Heart left ventricle (tissue), 16 donors: ENCODE data around the gene FANCI. TPM values are rescaled to one million over a fixed set of nuclear protein-coding genes. Genes with fewer than 3 reads are reported as not detected.

ENCODE experiments used
- ATAC-seq, 4 donors: fragments of 200-7000 bp; cut with Tn5 transposase; one replicate each; pipeline ENCODE4 v1.9.1; 2020 to 2022; ENCODE audit warnings: moderate library complexity in 4 of 4, mild to moderate bottlenecking in 3 of 4, moderate number of reproducible peaks in 1 of 4
- DNase-seq, 5 donors: peaks; one replicate each; pipeline ENCODE4 v3.0.0-alpha.2; 2020
- H3K27ac ChIP-seq, 12 donors: fragments of 200-600 bp; sonication (generic) in 4 of 12; one replicate each; pipeline versions ENCODE4 v1.5.0 to v1.8.0; 2016 to 2022; ENCODE audit warnings: mild to moderate bottlenecking in 2 of 12
- H3K27me3 ChIP-seq, 9 donors: fragments of 200-600 bp; sonication (generic) in 2 of 9; one replicate each; pipeline versions ENCODE4 v1.5.1 to v1.8.0; 2016 to 2022; ENCODE audit warnings: mild to moderate bottlenecking in 3 of 9
- H3K36me3 ChIP-seq, 9 donors: fragments of 200-600 bp; sonication (generic) in 2 of 9; one replicate each; pipeline versions ENCODE4 v1.5.0 to v1.8.0; 2018 to 2022; ENCODE audit warnings: mild to moderate bottlenecking in 2 of 9
- H3K4me1 ChIP-seq, 12 donors: fragments of 200-600 bp; sonication (generic) in 4 of 12; one replicate each; pipeline versions ENCODE4 v1.5.0 to v1.8.0; 2016 to 2022; ENCODE audit warnings: mild to moderate bottlenecking in 3 of 12
- H3K4me3 ChIP-seq, 12 donors: fragments of 200-600 bp; sonication (generic) in 4 of 12; one replicate each; pipeline versions ENCODE4 v1.5.0 to v1.8.0; 2017 to 2022; ENCODE audit warnings: mild to moderate bottlenecking in 9 of 12, moderate library complexity in 4 of 12
- H3K9me3 ChIP-seq, 12 donors: fragments of 200-600 bp; sonication (generic) in 4 of 12; one replicate each; pipeline versions ENCODE4 v1.5.0 to v1.8.0; 2016 to 2022; ENCODE audit warnings: mild to moderate bottlenecking in 1 of 12
- POLR2A ChIP-seq, 2 donors: fragments of 450-650 bp; IDR thresholded peaks; one replicate each; pipeline ENCODE4 v1.6.1; 2017; ENCODE audit warnings: antibody characterized with exemption in 2 of 2, mild to moderate bottlenecking in 2 of 2, moderate library complexity in 2 of 2
- WGBS, 4 donors: extraction: QIAGEN DNeasy Blood & Tissue Kit in 2 of 4; methylation state at CpG; one replicate each; pipeline versions ENCODE4 v1.1.5 to v1.1.7; 2013 to 2018; 5-methylcytosine and 5-hydroxymethylcytosine counted together
- intact Hi-C, 10 donors: fragments of 100-400 bp; cut with DNase I; formaldehyde crosslinking; loops; one replicate each; pipeline versions ENCODE4 v1.11.1 to v1.14.2; 2022
- polyA plus RNA-seq, 2 donors: library from polyadenylated mRNA; stranded (reverse); fragments of 200-250 nt; gene quantifications; one replicate each; pipeline ENCODE4 v1.2.3, GENCODE V29; 2013
- total RNA-seq, 9 donors: library from RNA; depleted of rRNA in 2 of 9; stranded (reverse); fragments of >200 nt in 2 of 9; fragmentation: NEBNext Ultra II Directional in 3 of 9; extraction: Animal tissue kit (Norgen Biotek cat#: 25700) in 3 of 9; gene quantifications; one replicate each; pipeline versions ENCODE4 v1.1.0 to v1.2.4, GENCODE V29; 2016 to 2023
- TF ChIP-seq, protein P1 (sequence below), 12 donors: fragments of 200-600 bp; sonication (generic) in 4 of 12; IDR thresholded peaks; one replicate each; pipeline versions ENCODE4 v1.5.0 to v1.8.0; 2018 to 2022; ENCODE audit warnings: antibody characterized with exemption in 12 of 12, mild to moderate bottlenecking in 5 of 12
- donor health status: ischemic (EF 13 %, LVEDD 7.1; RV severe dilation, severe dysfunction).
- donor health status: healthy with polysubstance abuse.
- donor health status: DM: no; HTN: yes; CAD: no.
- donor health status: DM: no; HTN: no; CAD: no.
- donor health status: ischemic (EF 25% LVEDD 6.9; RV normal size, moderate dysfunction).
- donor health status: ischemic (EF 25% LVEDD 5.7; RV mildly dilated, moderate dysfunction).
- donor health status: healthy.
- donor health status: DM: yes; HTN: yes; CAD: no.
- donor health status: ischemic (EF 35%, LVEDD 5.7; RV mildly dilated, moderate dysfunction).
- donor health status: nonischemic (EF 11% LVEDD 7.7; RV severe dilation, severe dysfunction).
- donor health status: DM: yes; HTN: yes; CAD: no.
- donor health status: PGD.
- donor health status: ischemic (EF 29% LVEDD 5.4; RV normal size, mild dysfunction).
- donor health status: nonischemic (EF 23%, LVEDD 6.1; RV moderate dilation, normal function).

FANCI gene
- total and polyA plus RNA-seq, 11 donors, result 0.42 to 10.3 (median 1.9) TPM

GRCh38 chr15:89198934-89199333 lies 44.8 kb upstream of the FANCI start:
- ATAC-seq (peak in 3 of 4 donors; percentile 5 to 58 (median 50)), DNase-seq (peak in 1 of 5 donors; percentile 44)
- no peak overlapping the region for H3K4me3 ChIP-seq
- peaks cover 0 to 44% (median 16%) of the 10 kb centered on the region in 12 donors for H3K4me1 ChIP-seq
- no peaks in the 10 kb centered on the region for H3K27me3 ChIP-seq
- WGBS, 4 donors, result 78 to 84% (median 81%) methylated on average over 3 of the region's 3 CpGs
- TF ChIP-seq, protein P1, sequence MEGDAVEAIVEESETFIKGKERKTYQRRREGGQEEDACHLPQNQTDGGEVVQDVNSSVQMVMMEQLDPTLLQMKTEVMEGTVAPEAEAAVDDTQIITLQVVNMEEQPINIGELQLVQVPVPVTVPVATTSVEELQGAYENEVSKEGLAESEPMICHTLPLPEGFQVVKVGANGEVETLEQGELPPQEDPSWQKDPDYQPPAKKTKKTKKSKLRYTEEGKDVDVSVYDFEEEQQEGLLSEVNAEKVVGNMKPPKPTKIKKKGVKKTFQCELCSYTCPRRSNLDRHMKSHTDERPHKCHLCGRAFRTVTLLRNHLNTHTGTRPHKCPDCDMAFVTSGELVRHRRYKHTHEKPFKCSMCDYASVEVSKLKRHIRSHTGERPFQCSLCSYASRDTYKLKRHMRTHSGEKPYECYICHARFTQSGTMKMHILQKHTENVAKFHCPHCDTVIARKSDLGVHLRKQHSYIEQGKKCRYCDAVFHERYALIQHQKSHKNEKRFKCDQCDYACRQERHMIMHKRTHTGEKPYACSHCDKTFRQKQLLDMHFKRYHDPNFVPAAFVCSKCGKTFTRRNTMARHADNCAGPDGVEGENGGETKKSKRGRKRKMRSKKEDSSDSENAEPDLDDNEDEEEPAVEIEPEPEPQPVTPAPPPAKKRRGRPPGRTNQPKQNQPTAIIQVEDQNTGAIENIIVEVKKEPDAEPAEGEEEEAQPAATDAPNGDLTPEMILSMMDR (IDR thresholded peaks at IDR 0.05), result no peak
- TF ChIP-seq POLR2A (IDR thresholded peaks at IDR 0.05), result no peak
- H3K9me3 ChIP-seq, result no peaks in the 10 kb centered on the region
- H3K27ac ChIP-seq, result peak overlapping the region in 11 of 12 donors; percentile 9 to 72 (median 56)
- peaks cover 0 to 71% (median 50%) of the 10 kb centered on the region in 9 donors for H3K36me3 ChIP-seq
- intact Hi-C loops, result no loop called here

GRCh38 chr15:89199746-89200145 lies 44.0 kb upstream of the FANCI start:
- peak overlapping the region in 10 of 12 donors; percentile 9 to 72 (median 56) for H3K27ac ChIP-seq
- intact Hi-C loops, result loop anchor here in 4 of 10 donors (10.0 kb wide), 2 partner anchors 95 to 105 kb away; no protein-coding TSS in a partner anchor
- no peaks in the 10 kb centered on the region for H3K9me3 ChIP-seq
- H3K27me3 ChIP-seq, result no peaks in the 10 kb centered on the region
- H3K4me3 ChIP-seq, result no peak overlapping the region
- H3K4me1 ChIP-seq, result peaks cover 0 to 44% (median 16%) of the 10 kb centered on the region in 12 donors
- 36 to 58% (median 43%) methylated on average over 6 of the region's 6 CpGs for WGBS, 4 donors
- TF ChIP-seq, protein P1 (IDR thresholded peaks at IDR 0.05), result peak in 1 of 12 donors; percentile 0
- TF ChIP-seq POLR2A (IDR thresholded peaks at IDR 0.05), result no peak
- DNase-seq, result peak in 3 of 5 donors; percentile 36 to 45 (median 41)
- H3K36me3 ChIP-seq, result peaks cover 0 to 63% (median 42%) of the 10 kb centered on the region in 9 donors
- ATAC-seq, result peak in 2 of 4 donors; percentile 47 to 63

- intact Hi-C loops, result loop anchor here in 4 of 10 donors (10.0 kb wide), 2 partner anchors 95 to 105 kb away; no protein-coding TSS in a partner anchor
- Histone ChIP-seq H3K4me3 (no peak overlapping the region), H3K36me3 (peaks cover 0 to 59% (median 38%) of the 10 kb centered on the region in 9 donors), H3K9me3 (no peaks in the 10 kb centered on the region), H3K4me1 (peaks cover 0 to 42% (median 16%) of the 10 kb centered on the region in 12 donors), H3K27ac (peak overlapping the region in 8 of 12 donors; percentile 35 to 72 (median 56)), H3K27me3 (no peaks in the 10 kb centered on the region)
- 74 to 86% (median 80%) methylated on average over 12 of the region's 12 CpGs for WGBS, 4 donors
- DNase-seq (no peak), ATAC-seq (no peak)
- no peak for TF ChIP-seq POLR2A (IDR thresholded peaks at IDR 0.05)
- TF ChIP-seq, protein P1 (IDR thresholded peaks at IDR 0.05), result no peak
Observed at GRCh38 chr15:89200182-89200581, 43.6 kb upstream of the FANCI start.

GRCh38 chr15:89201465-89202005 lies 42.2 kb upstream of the FANCI start:
- peaks cover 0 to 45% (median 24%) of the 10 kb centered on the region in 9 donors for H3K36me3 ChIP-seq
- no peak overlapping the region for H3K27ac ChIP-seq
- DNase-seq, result no peak

More at GRCh38 chr15:89201465-89202005, 42.2 kb upstream of the FANCI start:
- H3K27me3 ChIP-seq, result no peaks in the 10 kb centered on the region
- no peak for ATAC-seq
- 90 to 91% (median 91%) methylated on average over 20 of the region's 20 CpGs for WGBS, 4 donors
- H3K4me3 ChIP-seq, result no peak overlapping the region
- H3K4me1 ChIP-seq, result peaks cover 0 to 37% (median 15%) of the 10 kb centered on the region in 12 donors
- H3K9me3 ChIP-seq, result no peaks in the 10 kb centered on the region
- TF ChIP-seq, protein P1 (IDR thresholded peaks at IDR 0.05), result no peak
- TF ChIP-seq POLR2A (IDR thresholded peaks at IDR 0.05), result no peak
- intact Hi-C loops, result loop anchor here in 4 of 10 donors (10.0 kb wide), 2 partner anchors 93 to 103 kb away; no protein-coding TSS in a partner anchor
